ENCODE data around the gene TUT4. TPM values are rescaled to one million over a fixed set of nuclear protein-coding genes. Genes with fewer than 3 reads are reported as not detected.

The TUT4 gene
- total RNA-seq, 1 donor from 2014 or later, result 139 TPM

DNA sequence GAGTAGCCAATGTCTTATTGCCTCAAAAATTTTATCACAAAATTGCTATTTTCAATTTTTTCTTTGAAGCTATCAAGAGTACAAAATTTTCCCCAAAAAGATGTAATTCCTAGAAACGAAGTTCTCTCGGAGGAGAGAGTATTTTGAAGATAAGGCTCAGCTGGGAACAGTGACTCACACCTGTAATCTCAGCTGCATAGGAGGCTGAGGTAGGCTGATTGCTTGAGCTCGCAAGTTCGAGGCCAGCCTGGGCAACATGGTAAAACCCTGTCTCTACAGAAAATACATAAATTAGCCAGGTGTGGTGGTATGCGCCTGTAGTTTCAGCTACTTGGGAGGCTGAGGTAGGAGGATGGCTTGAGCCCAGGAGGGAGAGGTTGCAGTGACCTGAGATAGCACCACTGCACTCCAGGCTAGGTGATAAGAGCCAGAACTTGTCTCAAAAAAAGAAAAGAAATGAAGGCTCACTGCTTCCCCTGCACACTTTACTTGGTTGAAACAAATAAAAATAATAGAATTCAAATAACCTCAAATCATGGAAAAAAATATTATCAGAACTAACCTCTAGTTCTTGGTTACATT, 22.2 kb downstream of the TUT4 start:
- Mint-ChIP-seq H3K4me1 (no peaks in the 10 kb centered on the region), H3K27ac (no peak overlapping the region), H3K36me3 (peaks cover 44% of the 10 kb centered on the region), H3K9me3 (peaks cover 19% of the 10 kb centered on the region), H3K4me3 (no peak overlapping the region), H3K27me3 (ENCODE audit: insufficient read depth, low read depth) (no peaks in the 10 kb centered on the region)
- Histone ChIP-seq H3K4me3 (no peak overlapping the region), H3K27me3 (no peaks in the 10 kb centered on the region), H3K27ac (no peak overlapping the region), H3K4me1 (no peaks in the 10 kb centered on the region), H4K20me1 (ENCODE audit: low read depth) (peaks cover 74% of the 10 kb centered on the region), H3K9me3 (ENCODE audit: low read depth) (peaks cover 7% of the 10 kb centered on the region), H3K9ac (no peak overlapping the region), H3K79me2 (ENCODE audit: low read depth) (peaks cover 96% of the 10 kb centered on the region), H3K4me2 (no peak overlapping the region), H2AFZ (replicated peaks) (no peak overlapping the region), H3F3A (ENCODE audit: low read depth) (no peaks in the 10 kb centered on the region), H3K36me3 (peaks cover 3% of the 10 kb centered on the region)
- TF ChIP-seq EZH2 (IDR thresholded peaks at IDR 0.05) (no peak), EZH2phosphoT487 (IDR thresholded peaks at IDR 0.05) (no peak)
- TF ChIP-seq, protein P1, sequence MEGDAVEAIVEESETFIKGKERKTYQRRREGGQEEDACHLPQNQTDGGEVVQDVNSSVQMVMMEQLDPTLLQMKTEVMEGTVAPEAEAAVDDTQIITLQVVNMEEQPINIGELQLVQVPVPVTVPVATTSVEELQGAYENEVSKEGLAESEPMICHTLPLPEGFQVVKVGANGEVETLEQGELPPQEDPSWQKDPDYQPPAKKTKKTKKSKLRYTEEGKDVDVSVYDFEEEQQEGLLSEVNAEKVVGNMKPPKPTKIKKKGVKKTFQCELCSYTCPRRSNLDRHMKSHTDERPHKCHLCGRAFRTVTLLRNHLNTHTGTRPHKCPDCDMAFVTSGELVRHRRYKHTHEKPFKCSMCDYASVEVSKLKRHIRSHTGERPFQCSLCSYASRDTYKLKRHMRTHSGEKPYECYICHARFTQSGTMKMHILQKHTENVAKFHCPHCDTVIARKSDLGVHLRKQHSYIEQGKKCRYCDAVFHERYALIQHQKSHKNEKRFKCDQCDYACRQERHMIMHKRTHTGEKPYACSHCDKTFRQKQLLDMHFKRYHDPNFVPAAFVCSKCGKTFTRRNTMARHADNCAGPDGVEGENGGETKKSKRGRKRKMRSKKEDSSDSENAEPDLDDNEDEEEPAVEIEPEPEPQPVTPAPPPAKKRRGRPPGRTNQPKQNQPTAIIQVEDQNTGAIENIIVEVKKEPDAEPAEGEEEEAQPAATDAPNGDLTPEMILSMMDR (IDR thresholded peaks at IDR 0.05), result no peak
- no peak for DNase-seq (ENCODE audit: low spot score)

DNA sequence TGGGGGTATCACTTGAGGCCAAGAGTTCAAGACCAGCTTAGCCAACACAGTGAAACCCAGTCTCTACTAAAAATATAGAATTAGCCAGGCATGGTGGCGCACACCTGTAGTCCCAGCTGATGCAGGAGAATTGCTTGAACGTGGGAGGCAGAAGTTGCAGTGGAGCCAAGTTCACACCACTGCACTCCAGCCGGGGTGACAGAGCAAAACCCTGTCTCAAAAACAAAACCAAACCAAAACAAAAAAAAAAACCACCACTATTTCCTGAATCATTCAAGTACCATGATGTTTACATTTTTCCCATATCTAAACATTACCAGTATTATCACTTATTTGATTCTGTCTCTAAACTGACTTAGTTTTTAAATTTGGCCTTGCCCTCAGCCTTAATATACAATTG, 29.5 kb downstream of the TUT4 start:
- Histone ChIP-seq H3K4me2 (no peak overlapping the region), H3K36me3 (peaks cover 3% of the 10 kb centered on the region), H3K27me3 (no peaks in the 10 kb centered on the region)

DNA sequence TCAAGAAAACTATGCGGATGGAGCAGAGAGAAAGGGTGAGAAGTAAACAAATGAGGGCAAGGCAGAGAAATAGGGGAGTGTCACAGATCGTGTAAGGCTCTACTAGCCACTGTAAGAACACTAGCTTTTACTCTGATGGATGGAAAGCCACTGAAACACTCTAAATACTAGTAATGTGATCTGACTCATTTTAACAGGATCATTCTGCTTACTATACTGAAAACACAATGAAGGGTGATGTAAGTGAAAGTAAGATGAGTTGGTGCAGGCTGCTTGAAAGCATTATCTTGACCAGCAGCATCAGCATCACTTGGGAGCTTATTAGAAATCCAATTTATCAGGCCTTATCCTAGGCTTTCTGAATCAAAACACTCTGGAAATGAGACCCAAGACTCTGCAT, 32.7 kb downstream of the TUT4 start:
- H3K27me3 ChIP-seq, result no peaks in the 10 kb centered on the region
- H3K4me2 ChIP-seq, result no peak overlapping the region

More for the DNA sequence above, 29.5 kb downstream of the TUT4 start:
- H3K27me3 Mint-ChIP-seq (ENCODE audit: insufficient read depth, low read depth), result peaks cover 2% of the 10 kb centered on the region
- no peak overlapping the region for H3K4me3 Mint-ChIP-seq
- H3K4me1 Mint-ChIP-seq, result no peaks in the 10 kb centered on the region
- H3K9me3 Mint-ChIP-seq, result no peaks in the 10 kb centered on the region
- H3K9me3 ChIP-seq (ENCODE audit: low read depth), result no peaks in the 10 kb centered on the region
- peaks cover 36% of the 10 kb centered on the region for H3K36me3 Mint-ChIP-seq
- H3K27ac Mint-ChIP-seq, result no peak overlapping the region
- no peak overlapping the region for H3K27ac ChIP-seq
- H4K20me1 ChIP-seq (ENCODE audit: low read depth), result peaks cover 64% of the 10 kb centered on the region
- H2AFZ ChIP-seq (replicated peaks), result no peak overlapping the region
- H3K79me2 ChIP-seq (ENCODE audit: low read depth), result peaks cover 64% of the 10 kb centered on the region
- H3K4me1 ChIP-seq, result no peaks in the 10 kb centered on the region
- no peak overlapping the region for H3K4me3 ChIP-seq
- H3K9ac ChIP-seq, result no peak overlapping the region
- no peak for DNase-seq (ENCODE audit: low spot score)
- H3F3A ChIP-seq (ENCODE audit: low read depth), result peaks cover 4% of the 10 kb centered on the region
- TF ChIP-seq, protein P1 (IDR thresholded peaks at IDR 0.05), result no peak
- TF ChIP-seq EZH2phosphoT487 (IDR thresholded peaks at IDR 0.05) (no peak), EZH2 (IDR thresholded peaks at IDR 0.05) (no peak)

More for the DNA sequence above, 32.7 kb downstream of the TUT4 start:
- Mint-ChIP-seq H3K4me1 (no peaks in the 10 kb centered on the region), H3K36me3 (peaks cover 27% of the 10 kb centered on the region), H3K9me3 (no peaks in the 10 kb centered on the region), H3K27me3 (ENCODE audit: insufficient read depth, low read depth) (peaks cover 2% of the 10 kb centered on the region), H3K4me3 (no peak overlapping the region), H3K27ac (no peak overlapping the region)
- no peaks in the 10 kb centered on the region for H3F3A ChIP-seq (ENCODE audit: low read depth)
- H3K79me2 ChIP-seq (ENCODE audit: low read depth), result peaks cover 63% of the 10 kb centered on the region
- H3K27ac ChIP-seq, result no peak overlapping the region
- no peak for DNase-seq (ENCODE audit: low spot score)
- H3K4me1 ChIP-seq, result no peaks in the 10 kb centered on the region
- no peak overlapping the region for H3K4me3 ChIP-seq
- no peak overlapping the region for H2AFZ ChIP-seq (replicated peaks)
- H4K20me1 ChIP-seq (ENCODE audit: low read depth), result peaks cover 58% of the 10 kb centered on the region
- H3K9me3 ChIP-seq (ENCODE audit: low read depth), result no peaks in the 10 kb centered on the region
- H3K36me3 ChIP-seq, result peaks cover 3% of the 10 kb centered on the region
- TF ChIP-seq, protein P1 (IDR thresholded peaks at IDR 0.05), result no peak
- TF ChIP-seq EZH2 (IDR thresholded peaks at IDR 0.05), result no peak
- TF ChIP-seq EZH2phosphoT487 (IDR thresholded peaks at IDR 0.05), result no peak
- no peak overlapping the region for H3K9ac ChIP-seq
